Measurements from ENCODE around the gene PDGFD.

Gene PDGFD

DNA sequence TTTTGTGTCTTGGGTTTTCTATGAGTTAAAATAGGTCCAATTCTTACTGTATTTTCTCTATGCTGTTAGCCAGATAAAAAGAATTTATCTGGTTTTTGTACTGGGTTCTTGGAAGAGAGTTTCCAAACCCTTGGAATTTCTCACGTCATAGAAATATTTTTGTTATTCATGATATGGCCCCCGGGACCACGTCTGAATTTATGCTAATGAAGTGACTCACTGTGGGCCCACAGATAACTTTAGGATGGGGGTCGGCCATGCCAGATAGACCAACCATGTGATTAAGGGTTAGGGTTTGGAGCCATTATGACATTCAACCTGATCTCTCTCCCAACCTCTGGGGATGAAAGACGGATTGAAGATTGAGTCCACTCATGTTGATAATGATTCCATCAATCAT, 163.1 kb downstream of the PDGFD start:
- DNase-seq (ENCODE audit: low read depth in 2 of 2), result no peak

- DNase-seq (ENCODE audit: low read depth in 2 of 2), result no peak
Measured at GRCh38 chr11:103998826-103999508, 165.0 kb downstream of the PDGFD start.

DNA sequence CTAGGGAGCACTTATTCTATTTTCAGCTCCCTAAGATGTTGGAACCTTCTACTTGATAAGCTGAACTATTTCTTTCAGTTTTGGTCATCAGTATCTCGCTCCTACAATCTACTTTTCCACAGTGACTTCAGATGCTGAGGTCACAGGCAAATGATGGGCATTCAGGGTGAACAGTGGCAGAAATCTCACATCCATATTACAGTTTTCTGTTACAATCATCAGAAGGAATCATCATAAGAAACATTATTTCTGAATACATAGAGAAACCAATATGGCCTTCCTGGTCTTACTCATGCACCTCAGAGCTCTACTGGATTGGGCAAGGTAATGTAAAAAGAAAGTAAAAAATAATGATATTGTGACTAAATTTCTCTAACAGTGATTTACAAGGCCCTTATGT, 166.9 kb downstream of the PDGFD start:
- no peak for DNase-seq (ENCODE audit: low read depth in 2 of 2)

DNA sequence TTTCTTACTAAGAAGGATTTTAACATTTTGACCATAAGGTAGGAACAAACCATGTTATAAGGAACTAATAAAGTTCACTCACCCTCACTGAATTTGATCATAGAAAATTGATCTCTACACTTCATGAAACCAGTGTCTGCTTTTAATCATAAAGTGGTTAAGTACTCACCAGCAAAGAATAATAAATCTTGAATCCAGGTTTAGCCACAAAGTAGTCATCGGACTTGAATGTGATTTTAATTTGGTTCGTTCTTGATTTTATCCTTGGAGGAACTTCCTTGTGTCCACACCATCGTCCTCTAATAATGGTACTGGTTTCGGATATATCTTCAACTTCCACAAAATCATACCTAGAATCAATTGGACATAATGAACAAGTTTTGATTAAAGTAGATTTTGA, 168.1 kb downstream of the PDGFD start:
- DNase-seq (ENCODE audit: low read depth in 2 of 2), result no peak

- no peak for DNase-seq (ENCODE audit: low read depth in 2 of 2)
Measured at GRCh38 chr11:103994518-103994917, 169.4 kb downstream of the PDGFD start.

DNA sequence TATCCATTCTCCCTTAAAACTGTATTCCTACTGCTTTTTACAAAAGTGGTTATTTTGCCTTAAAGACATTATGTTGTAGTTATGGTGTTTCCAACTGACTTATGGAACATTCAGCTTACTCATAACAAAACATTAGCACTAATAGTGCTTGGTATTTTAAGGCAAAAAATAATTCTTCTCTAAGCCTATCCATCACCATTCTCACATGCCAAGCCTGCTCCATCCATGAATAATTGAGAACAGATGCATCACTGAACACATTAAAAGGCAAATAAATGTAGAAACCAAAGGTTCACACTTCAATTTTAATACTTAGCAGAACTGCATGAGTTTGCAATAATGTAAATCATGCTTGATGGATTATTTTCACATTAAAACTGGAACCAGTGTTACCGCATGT, 169.9 kb downstream of the PDGFD start:
- DNase-seq (ENCODE audit: low read depth in 2 of 2), result no peak

DNA sequence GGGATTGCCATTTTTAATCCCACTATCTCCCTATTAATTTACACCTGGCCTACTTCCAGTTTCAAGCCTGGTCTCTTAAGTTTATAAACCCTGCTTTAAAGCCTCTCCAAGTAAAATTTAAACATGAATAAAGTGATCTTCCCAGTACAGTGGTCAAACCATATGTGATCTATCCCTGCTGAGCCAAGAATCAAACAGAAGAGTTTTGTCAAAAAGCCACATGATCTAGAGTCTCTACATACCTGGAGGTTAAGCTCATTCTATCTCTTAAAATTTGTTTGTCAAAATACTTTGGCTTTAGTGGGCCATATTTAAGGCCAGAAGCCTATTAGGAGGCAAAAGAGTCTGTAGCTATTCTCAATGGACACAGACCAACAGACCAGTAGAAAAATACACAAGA, 170.4 kb downstream of the PDGFD start:
- no peak for DNase-seq (ENCODE audit: low read depth in 2 of 2)

DNA sequence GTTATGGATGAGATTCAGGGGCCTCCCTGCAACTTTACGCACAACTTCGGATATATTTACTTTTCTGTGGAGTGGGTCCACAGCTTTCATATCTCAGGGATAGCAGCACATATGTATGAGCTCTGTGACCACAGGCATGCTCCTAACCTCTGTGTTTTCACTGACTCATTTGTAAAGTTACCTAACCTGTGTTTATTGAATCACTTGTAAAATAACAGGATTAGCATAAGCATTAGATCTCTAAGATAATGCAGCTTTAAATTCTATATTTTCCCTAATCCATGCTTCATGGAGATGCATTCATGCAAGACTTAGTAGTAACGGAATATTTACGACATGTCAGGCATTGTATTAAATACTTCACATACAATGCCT, 175.4 kb downstream of the PDGFD start:
- no peak for DNase-seq (ENCODE audit: low read depth in 2 of 2)

DNA sequence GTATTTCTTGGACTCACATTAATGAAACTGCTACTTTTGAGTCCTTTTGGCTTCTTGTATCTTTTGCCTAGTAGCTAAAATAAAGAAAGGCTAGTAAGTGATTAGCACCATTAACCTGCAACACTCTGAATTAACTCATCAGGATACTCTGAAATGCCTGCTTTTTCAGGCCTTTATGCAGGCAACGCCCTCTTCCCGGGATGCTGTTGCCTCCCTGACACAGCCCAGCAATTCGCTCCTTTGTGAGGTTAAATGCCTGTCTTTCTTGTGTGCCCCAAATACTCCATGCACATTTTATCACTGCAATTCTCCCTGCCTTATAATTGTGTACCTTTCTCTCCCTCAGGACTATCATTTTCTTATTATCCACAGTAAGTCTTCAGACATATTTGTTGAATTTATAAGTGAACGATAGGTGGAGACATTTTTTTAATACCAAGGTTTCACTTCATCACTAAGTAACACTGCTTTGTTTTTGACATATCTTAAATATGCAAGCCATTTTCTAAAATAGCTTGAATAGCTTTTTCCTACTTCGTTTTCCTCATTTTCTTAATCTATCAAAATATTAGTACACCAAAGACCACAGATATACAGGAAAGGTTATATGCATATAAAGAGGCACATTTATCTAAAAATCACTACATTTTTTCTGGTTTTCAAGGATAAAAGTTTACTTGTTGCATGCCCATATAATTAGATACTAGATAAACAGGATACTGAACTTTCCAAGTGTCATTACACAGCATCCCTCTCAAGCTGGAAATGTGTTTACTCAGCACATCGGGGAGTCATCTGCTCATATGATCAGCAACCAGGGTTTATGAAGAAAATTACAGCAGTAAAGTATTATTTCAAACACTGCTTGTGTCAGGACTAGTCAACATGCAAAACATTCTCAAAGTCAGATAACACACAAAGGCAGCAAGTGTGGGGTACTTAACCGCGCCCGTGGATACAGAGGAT, 176.0 kb downstream of the PDGFD start:
- no peak for DNase-seq (ENCODE audit: low read depth in 2 of 2)

DNA sequence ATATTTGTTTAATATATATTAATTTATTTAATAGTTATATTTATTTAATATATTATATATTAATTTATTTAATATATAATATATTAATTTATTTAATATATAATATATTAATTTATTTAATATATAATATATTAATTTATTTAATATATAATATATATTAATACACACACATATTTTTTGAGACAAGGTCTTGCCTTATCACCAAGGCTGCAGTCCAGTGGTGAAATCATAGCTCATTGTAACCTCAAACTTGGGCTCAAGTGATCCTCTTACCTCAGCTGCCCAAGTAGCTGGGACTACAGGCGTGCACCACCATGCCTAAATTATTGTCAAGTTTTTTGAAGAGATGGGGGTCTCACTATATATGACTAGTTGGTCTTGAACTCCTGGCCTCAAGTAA, 178.9 kb downstream of the PDGFD start:
- DNase-seq (ENCODE audit: low read depth in 2 of 2), result no peak

- DNase-seq (ENCODE audit: low read depth in 2 of 2), result no peak
Measured at GRCh38 chr11:103980108-103980507, 183.8 kb downstream of the PDGFD start.

GRCh38 chr11:103978616-103979595, 185.0 kb downstream of the PDGFD start:
- no peak for DNase-seq (ENCODE audit: low read depth in 2 of 2)

- no peak for DNase-seq (ENCODE audit: low read depth in 2 of 2)
Measured at GRCh38 chr11:103972013-103972412, 191.9 kb downstream of the PDGFD start.

DNA sequence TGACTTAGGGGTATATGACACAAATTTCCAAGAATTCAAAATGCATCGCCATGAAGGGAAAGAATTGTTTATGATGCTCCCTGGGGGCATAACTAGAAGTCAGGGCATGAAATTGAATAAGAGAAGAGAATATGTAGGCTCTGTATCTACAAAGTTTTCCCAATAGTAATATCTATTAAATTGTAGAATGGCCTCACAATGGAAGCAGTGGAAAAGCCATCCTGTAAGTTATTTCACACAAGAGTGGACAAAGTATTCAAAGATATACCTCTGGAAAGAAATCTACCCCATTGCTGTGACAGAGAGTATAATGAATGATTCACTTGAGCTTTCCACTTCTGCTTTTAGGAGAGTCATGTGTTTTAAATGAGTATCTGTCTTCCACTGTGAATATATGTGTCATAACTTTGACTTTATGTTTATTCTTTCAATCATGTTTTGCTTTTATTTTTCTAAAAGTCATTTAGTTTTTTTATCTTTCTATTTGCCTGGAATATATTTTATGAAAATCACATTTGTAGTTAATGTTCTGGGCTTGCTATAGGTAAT, 193.2 kb downstream of the PDGFD start:
- no peak for DNase-seq (ENCODE audit: low read depth in 2 of 2)

DNA sequence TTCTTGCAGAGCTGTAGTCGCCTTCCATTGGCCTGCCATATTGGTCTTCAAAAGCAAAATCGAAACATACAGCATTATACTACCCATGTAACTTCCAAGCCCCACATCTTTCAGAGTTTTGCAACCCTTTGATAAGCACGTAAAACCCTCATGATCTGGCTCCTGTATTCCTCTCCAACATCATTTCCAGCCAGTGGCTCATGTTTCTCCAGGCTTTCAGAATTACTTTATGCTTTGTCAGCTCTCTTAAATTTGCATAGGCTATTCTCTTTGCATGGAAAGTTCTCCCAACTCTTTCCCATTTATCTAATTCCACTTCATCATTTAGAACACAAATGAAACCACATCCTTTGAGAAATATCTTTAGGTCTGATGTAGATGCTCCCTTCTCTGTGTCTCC, 195.3 kb downstream of the PDGFD start:
- no peak for DNase-seq (ENCODE audit: low read depth in 2 of 2)

GRCh38 chr11:103967985-103968384, 196.0 kb downstream of the PDGFD start:
- no peak for DNase-seq (ENCODE audit: low read depth in 2 of 2)

DNA sequence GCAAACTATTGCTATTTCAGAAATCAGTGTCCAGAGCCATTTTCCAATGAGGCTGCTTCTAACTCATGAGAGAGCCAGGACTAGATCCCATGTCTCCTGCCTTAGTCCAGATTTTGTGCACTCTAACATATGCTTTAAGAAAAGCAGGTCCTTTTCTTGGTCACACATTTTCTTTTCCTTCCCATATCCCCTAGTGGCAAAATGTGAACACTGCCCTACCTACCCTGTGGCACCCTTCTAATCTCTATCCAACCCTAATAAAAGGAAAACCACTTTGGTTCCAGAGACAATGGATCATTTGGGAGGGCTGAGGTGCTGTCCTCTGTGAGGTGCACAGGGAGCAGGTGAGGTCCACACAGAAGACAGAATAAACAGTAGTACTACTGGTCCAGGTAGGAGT, 199.6 kb downstream of the PDGFD start:
- DNase-seq (ENCODE audit: low read depth in 2 of 2), result no peak

DNA sequence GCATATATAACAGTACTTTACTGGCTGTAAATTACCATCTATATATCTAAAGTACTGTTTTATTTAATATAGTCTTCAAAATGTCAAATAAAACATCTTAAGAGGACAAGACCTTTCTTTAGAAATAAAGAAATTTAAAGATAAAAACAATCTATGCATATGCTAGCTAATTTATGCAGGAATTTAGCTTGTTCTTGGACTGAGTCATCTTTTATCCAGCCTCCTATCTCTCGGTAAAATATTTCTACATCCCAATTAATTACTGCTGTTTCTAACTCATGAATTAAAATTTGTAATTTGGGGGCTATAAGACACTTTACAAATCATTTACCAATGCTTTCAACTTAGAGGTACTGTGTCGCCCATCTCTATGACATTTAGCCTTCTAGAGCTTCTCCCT, 200.3 kb downstream of the PDGFD start:
- DNase-seq (ENCODE audit: low read depth in 2 of 2), result no peak

- no peak for DNase-seq (ENCODE audit: low read depth in 2 of 2)
Measured at GRCh38 chr11:103961010-103961409, 202.9 kb downstream of the PDGFD start.

- DNase-seq (ENCODE audit: low read depth in 2 of 2), result no peak
Measured at GRCh38 chr11:103960108-103960507, 203.8 kb downstream of the PDGFD start.

DNA sequence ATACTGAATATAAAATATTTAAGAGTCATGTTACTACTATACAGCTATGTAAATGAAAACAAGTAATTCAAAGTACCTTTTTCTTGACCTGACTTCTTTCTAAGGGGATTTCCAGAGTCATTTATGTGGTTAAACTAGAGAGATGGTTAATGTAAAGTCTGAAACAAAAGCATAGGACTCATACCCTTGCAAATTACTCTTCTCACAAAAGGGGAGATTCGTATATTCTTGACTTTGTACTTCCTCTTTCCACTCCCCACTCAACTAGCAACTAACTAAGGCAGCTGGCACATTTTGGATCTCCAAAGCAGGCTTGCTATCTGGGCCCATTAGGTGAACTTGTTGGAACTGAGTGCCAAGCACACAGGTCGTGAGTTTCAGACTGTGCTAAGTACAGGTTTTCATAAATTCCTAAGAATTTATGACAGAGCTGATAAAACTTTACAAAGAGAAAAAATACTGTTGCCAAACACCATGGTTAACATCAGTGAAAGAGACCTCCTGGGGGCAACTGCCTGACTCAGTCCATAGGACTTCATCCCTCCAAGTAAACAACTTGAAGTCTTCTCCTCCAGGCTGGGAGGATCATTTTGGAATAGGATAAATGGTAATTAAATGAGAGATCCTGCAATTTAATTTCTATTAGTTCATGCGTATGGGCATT, 204.5 kb downstream of the PDGFD start:
- no peak for DNase-seq (ENCODE audit: low read depth in 2 of 2)
